Stimulated activated CD8-positive, alpha-beta memory T cell treated with anti-CD3 and anti-CD28 coated beads, Interleukin-2, amount 100 ng/mL, for 48 hours (primary cell): ENCODE data around the gene PACSIN2.
A peak's percentile ranks its signal among the peaks of the same experiment; 100 is the strongest.

ENCODE experiments used
- DNase-seq, 2 donors: peaks; one replicate each; pipeline ENCODE4 v3.0.0-alpha.2; 2020; ENCODE audit warnings: low read depth in 2 of 2

Gene PACSIN2

GRCh38 chr22:42857845-42858481 lies 157.0 kb downstream of the PACSIN2 start:
- DNase-seq = no peak

GRCh38 chr22:42856865-42857704 lies 157.9 kb downstream of the PACSIN2 start, which contains the start of gene ARFGAP3:
Gene ARFGAP3, minus strand, starts transcription at chr22:42857273. Its CDS starts 91 bp downstream, at chr22:42857182.
- DNase-seq = peak; percentile 89 to 97

- peak; percentile 30 to 40 for DNase-seq
These were observed 158.6 kb downstream of the PACSIN2 start for GRCh38 chr22:42856179-42856864.

GRCh38 chr22:42855721-42856120 lies 159.2 kb downstream of the PACSIN2 start:
- no peak for DNase-seq

GRCh38 chr22:42855211-42855610 lies 159.7 kb downstream of the PACSIN2 start:
- no peak for DNase-seq

- DNase-seq = no peak
These were observed 165.9 kb downstream of the PACSIN2 start for GRCh38 chr22:42848941-42849550.

- DNase-seq = no peak
These were observed 167.8 kb downstream of the PACSIN2 start for GRCh38 chr22:42847110-42847509.

- no peak for DNase-seq
These were observed 170.2 kb downstream of the PACSIN2 start for GRCh38 chr22:42844756-42845155.

GRCh38 chr22:42842658-42843370 lies 172.1 kb downstream of the PACSIN2 start:
- DNase-seq = no peak

GRCh38 chr22:42841444-42841843 lies 173.5 kb downstream of the PACSIN2 start:
- no peak for DNase-seq

- no peak for DNase-seq
These were observed 177.4 kb downstream of the PACSIN2 start for GRCh38 chr22:42837556-42837955.

- no peak for DNase-seq
These were observed 178.9 kb downstream of the PACSIN2 start for GRCh38 chr22:42836026-42836425.

- DNase-seq = no peak
These were observed 180.6 kb downstream of the PACSIN2 start for GRCh38 chr22:42834177-42834949.

GRCh38 chr22:42833104-42833503 lies 181.8 kb downstream of the PACSIN2 start:
- no peak for DNase-seq

GRCh38 chr22:42831712-42832111 lies 183.2 kb downstream of the PACSIN2 start:
- DNase-seq = no peak

- no peak for DNase-seq
These were observed 184.8 kb downstream of the PACSIN2 start for GRCh38 chr22:42830161-42830560.

GRCh38 chr22:42829302-42829701 lies 185.6 kb downstream of the PACSIN2 start:
- DNase-seq = no peak

GRCh38 chr22:42825796-42826195 lies 189.2 kb downstream of the PACSIN2 start:
- DNase-seq = no peak

- no peak for DNase-seq
These were observed 193.6 kb downstream of the PACSIN2 start for GRCh38 chr22:42821386-42821785.

- no peak for DNase-seq
These were observed 194.7 kb downstream of the PACSIN2 start for GRCh38 chr22:42820045-42820763.
